ENCODE data around the gene CCDC12.

Gene CCDC12

GRCh38 chr3:46888705-46889104 is 87.8 kb downstream of the CCDC12 start:
- DNase-seq = no peak

GRCh38 chr3:46887980-46888494 is 88.5 kb downstream of the CCDC12 start:
- DNase-seq = no peak

GRCh38 chr3:46885612-46886011 is 90.9 kb downstream of the CCDC12 start:
- DNase-seq = no peak

GRCh38 chr3:46884929-46885328 is 91.6 kb downstream of the CCDC12 start:
- DNase-seq = no peak

- no peak for DNase-seq
Observed at GRCh38 chr3:46884427-46884826, 92.1 kb downstream of the CCDC12 start.

- no peak for DNase-seq
Observed at GRCh38 chr3:46883830-46884185, 92.7 kb downstream of the CCDC12 start.

- no peak for DNase-seq
Observed at GRCh38 chr3:46883054-46883829, 93.3 kb downstream of the CCDC12 start.

GRCh38 chr3:46882377-46883053 is 94.0 kb downstream of the CCDC12 start:
- DNase-seq = no peak

GRCh38 chr3:46881596-46882376 is 94.8 kb downstream of the CCDC12 start:
- DNase-seq = no peak

GRCh38 chr3:46880884-46881595 is 95.5 kb downstream of the CCDC12 start:
- DNase-seq = no peak

GRCh38 chr3:46878781-46879436 is 97.6 kb downstream of the CCDC12 start:
- DNase-seq = no peak

GRCh38 chr3:46877406-46878125 is 99.0 kb downstream of the CCDC12 start, which contains the start of gene PTH1R:
PTH1R (plus strand) TSS chr3:46877721; CDS start chr3:46883560, 5,839 bp downstream.
- DNase-seq = no peak

GRCh38 chr3:46876313-46877300 is 99.9 kb downstream of the CCDC12 start:
- DNase-seq = no peak

GRCh38 chr3:46875560-46875959 is 101.0 kb downstream of the CCDC12 start:
- no peak for DNase-seq

- DNase-seq = no peak
Observed at GRCh38 chr3:46874430-46874829, 102.1 kb downstream of the CCDC12 start.

GRCh38 chr3:46873521-46873920 is 103.0 kb downstream of the CCDC12 start:
- no peak for DNase-seq
